SK-N-SH (cell line): ENCODE data around the gene MXI1. TPM values are rescaled to one million over a fixed set of nuclear protein-coding genes. Genes with fewer than 3 reads are reported as not detected.

Experiments
- CTCF ChIA-PET: fragments of 300-600, 350-600 bp; formaldehyde crosslinking; extraction: SDS; loops from one replicate; lab custom pipeline; 2021; lab: Yijun Ruan, JAX
- POLR2A ChIA-PET: fragments of 350-600 bp; sonication (Branson Sonifier 250); formaldehyde crosslinking; extraction: SDS; loops from one replicate; lab custom pipeline; 2020; ENCODE audit warnings: antibody characterized with exemption, inconsistent platforms; lab: Yijun Ruan, JAX
- DNase-seq: peaks from one replicate; pipeline ENCODE4 v3.0.0; 2012
- H2AFZ ChIP-seq: fragments of 200-600 bp; sonication (generic); 2 replicates; pipeline ENCODE4 v1.8.1; 2016; ENCODE audit warnings: antibody characterized with exemption, mild to moderate bottlenecking, low read depth
- H3F3A ChIP-seq: fragments of 200-600 bp; sonication (generic); replicated peaks from 2 replicates; pipeline ENCODE3; 2016; ENCODE audit warnings: antibody characterized with exemption, mild to moderate bottlenecking; ENCODE audit not compliant: insufficient read depth
- H3K27ac ChIP-seq, 2 experiments: fragments of 200-500 bp in 1 of 2; fragments of 200-600 bp in 1 of 2; sonication (Bioruptor generic) in 1 of 2; sonication (generic), shearing (Covaris generic) in 1 of 2; 2 replicates each; pipeline versions ENCODE4 v1.5.1 to v1.6.1; 2014 to 2016; ENCODE audit warnings: low read depth in 2 of 2, inconsistent platforms in 1 of 2, low read length in 1 of 2, mild to moderate bottlenecking in 1 of 2, mixed read lengths in 1 of 2
- H3K27me3 ChIP-seq: fragments of 200-600 bp; sonication (generic), shearing (Covaris generic); 2 replicates; pipeline ENCODE4 v1.6.1; 2016; ENCODE audit warnings: mixed run types; ENCODE audit not compliant: insufficient read depth
- H3K36me3 ChIP-seq, 2 experiments: fragments of 200-500 bp in 1 of 2; fragments of 200-600 bp in 1 of 2; sonication (Bioruptor generic) in 1 of 2; sonication (generic) in 1 of 2; replicated peaks in 1 of 2; 2 replicates each; pipeline versions ENCODE3 to v1.5.1; 2014 to 2016; ENCODE audit warnings: low read length in 1 of 2, mild to moderate bottlenecking in 1 of 2; ENCODE audit not compliant: insufficient read depth in 2 of 2, control insufficient read depth in 1 of 2
- H3K4me1 ChIP-seq, 2 experiments: fragments of 200-500 bp in 1 of 2; fragments of 200-600 bp in 1 of 2; sonication (Bioruptor generic) in 1 of 2; sonication (generic), shearing (Covaris generic) in 1 of 2; 2 replicates each; pipeline versions ENCODE4 v1.5.1 to v1.6.1; 2014 to 2016; ENCODE audit warnings: low read depth in 1 of 2, low read length in 1 of 2, mixed run types in 1 of 2; ENCODE audit not compliant: insufficient read depth in 2 of 2, control insufficient read depth in 1 of 2
- H3K4me2 ChIP-seq: fragments of 200-600 bp; sonication (generic), shearing (Covaris generic); 2 replicates; pipeline ENCODE4 v1.6.1; 2017; ENCODE audit warnings: mixed run types
- H3K4me3 ChIP-seq, 2 experiments: fragments of 200-500 bp in 1 of 2; fragments of 200-600 bp in 1 of 2; sonication (Bioruptor generic) in 1 of 2; sonication (generic), shearing (Covaris generic) in 1 of 2; 2 replicates each; pipeline versions ENCODE4 v1.5.1 to v1.8.1; 2014 to 2016; ENCODE audit warnings: low read depth in 2 of 2, inconsistent platforms in 1 of 2, low read length in 1 of 2, mild to moderate bottlenecking in 1 of 2, mixed read lengths in 1 of 2, moderate library complexity in 1 of 2
- H3K79me2 ChIP-seq: fragments of 200-600 bp; sonication (generic); 2 replicates; pipeline ENCODE4 v1.8.1; 2017; ENCODE audit warnings: mild to moderate bottlenecking; ENCODE audit not compliant: insufficient read depth
- H3K9ac ChIP-seq: fragments of 200-600 bp; sonication (generic); 2 replicates; pipeline ENCODE4 v1.6.1; 2017; ENCODE audit warnings: mixed run types
- H3K9me2 ChIP-seq: fragments of 200-600 bp; sonication (generic); 2 replicates; pipeline ENCODE4 v1.6.1; 2017; ENCODE audit warnings: mixed run types
- H3K9me3 ChIP-seq: fragments of 200-600 bp; sonication (generic); 2 replicates; pipeline ENCODE4 v1.6.1; 2017; ENCODE audit warnings: mixed run types, mild to moderate bottlenecking, moderate library complexity
- H4K20me1 ChIP-seq: fragments of 200-600 bp; sonication (generic); 2 replicates; pipeline ENCODE4 v1.6.1; 2017; ENCODE audit warnings: mild to moderate bottlenecking, mixed run types; ENCODE audit not compliant: insufficient read depth
- CHD2 ChIP-seq: fragments of 150-350 bp; IDR thresholded peaks from 2 replicates; pipeline ENCODE4 v1.6.1; 2018; ENCODE audit warnings: low read length; ENCODE audit not compliant: partially characterized antibody
- ELF1 ChIP-seq: IDR thresholded peaks from 2 replicates; pipeline ENCODE4 v1.4.0; 2012
- EP300 ChIP-seq, 2 experiments: IDR thresholded peaks; 2 replicates each; pipeline versions ENCODE4 v1.4.0 to v1.6.1; 2012; ENCODE audit warnings: borderline replicate concordance in 1 of 2, low read depth in 1 of 2, low read length in 1 of 2
- EZH2phosphoT487 ChIP-seq: fragments of 200-600 bp; sonication (generic); IDR thresholded peaks from 2 replicates; pipeline ENCODE4 v1.6.1; 2017; ENCODE audit warnings: low read depth, mixed run types, mild to moderate bottlenecking, antibody characterized with exemption, moderate library complexity, borderline replicate concordance
- FOSL2 ChIP-seq: IDR thresholded peaks from 2 replicates; pipeline ENCODE4 v1.4.0; 2012; ENCODE audit warnings: low read depth, mild to moderate bottlenecking, moderate library complexity, borderline replicate concordance
- FOXM1 ChIP-seq: IDR thresholded peaks from 2 replicates; pipeline ENCODE4 v1.4.0; 2012; ENCODE audit warnings: low read depth, mild to moderate bottlenecking
- GABPA ChIP-seq: IDR thresholded peaks from 2 replicates; pipeline ENCODE4 v1.4.0; 2012; ENCODE audit warnings: low read depth, mild to moderate bottlenecking
- GATA2 ChIP-seq: sonication (generic); formaldehyde crosslinking; IDR thresholded peaks from 2 replicates; pipeline ENCODE4 v1.5.0; 2020; ENCODE audit warnings: mild to moderate bottlenecking, missing genetic modification reagents
- MEF2A ChIP-seq: IDR thresholded peaks from 2 replicates; pipeline ENCODE4 v1.4.0; 2012; ENCODE audit warnings: low read depth, borderline replicate concordance
- NFIC ChIP-seq: IDR thresholded peaks from 2 replicates; pipeline ENCODE4 v1.4.0; 2012; ENCODE audit warnings: borderline replicate concordance
- NRF1 ChIP-seq: IDR thresholded peaks from 2 replicates; pipeline ENCODE4 v1.6.1; 2012; ENCODE audit warnings: low read depth, mild to moderate bottlenecking, low read length
- POLR2AphosphoS5 ChIP-seq: IDR thresholded peaks from 2 replicates; pipeline ENCODE4 v1.6.1; 2012; ENCODE audit warnings: low read depth, low read length
- RAD21 ChIP-seq: IDR thresholded peaks from 2 replicates; pipeline ENCODE4 v1.6.1; 2012; ENCODE audit warnings: mild to moderate bottlenecking, low read length
- RCOR1 ChIP-seq: fragments of 150-350 bp; IDR thresholded peaks from 2 replicates; pipeline ENCODE4 v1.6.1; 2017; ENCODE audit warnings: antibody characterized with exemption, low read length
- RFX5 ChIP-seq: IDR thresholded peaks from 2 replicates; pipeline ENCODE4 v1.6.1; 2012; ENCODE audit warnings: mild to moderate bottlenecking, improper control_type of control experiment, low read length
- TAF1 ChIP-seq: IDR thresholded peaks from 2 replicates; pipeline ENCODE4 v1.6.1; 2012; ENCODE audit warnings: low read depth, mild to moderate bottlenecking, low read length, moderate library complexity, borderline replicate concordance
- TEAD4 ChIP-seq: IDR thresholded peaks from 2 replicates; pipeline ENCODE4 v1.4.0; 2012; ENCODE audit warnings: mild to moderate bottlenecking, borderline replicate concordance; ENCODE audit not compliant: insufficient read depth
- WGBS: methylation state at CpG from one replicate; pipeline ENCODE4 v1.1.6; 2017; ENCODE audit warnings: low lambda C conversion rate; 5-methylcytosine and 5-hydroxymethylcytosine counted together
- polyA plus RNA-seq, 3 experiments: library from polyadenylated mRNA; depleted of rRNA; stranded (reverse); fragments of >200 nt; gene quantifications; 2 replicates each; pipeline ENCODE4 v1.2.3, GENCODE V29; 2012
- TF ChIP-seq, protein P1 (sequence below): fragments of 150-350 bp; IDR thresholded peaks from 2 replicates; pipeline ENCODE4 v1.6.1; 2017; ENCODE audit warnings: antibody characterized with exemption, low read length, low read depth, borderline replicate concordance
- TF ChIP-seq, protein P2 (sequence below): IDR thresholded peaks from 2 replicates; pipeline ENCODE4 v1.4.0; 2012; ENCODE audit warnings: low read depth
- TF ChIP-seq, protein P3 (sequence below): fragments of 200-600 bp; sonication (generic); IDR thresholded peaks from 2 replicates; pipeline ENCODE4 v1.6.1; 2017; ENCODE audit warnings: antibody characterized with exemption, mild to moderate bottlenecking, moderate library complexity
- TF ChIP-seq, protein P4 (sequence below): IDR thresholded peaks from 2 replicates; pipeline ENCODE4 v1.4.0; 2012; ENCODE audit warnings: low read depth, borderline replicate concordance
- TF ChIP-seq, protein P5 (sequence below): IDR thresholded peaks from 2 replicates; pipeline ENCODE4 v1.4.0; 2012; ENCODE audit warnings: low read depth, borderline replicate concordance

MXI1 gene
- polyA plus RNA-seq, 1 of the 3 experiments (the other 2 are of a cell fraction), result 13.8 TPM

DNA sequence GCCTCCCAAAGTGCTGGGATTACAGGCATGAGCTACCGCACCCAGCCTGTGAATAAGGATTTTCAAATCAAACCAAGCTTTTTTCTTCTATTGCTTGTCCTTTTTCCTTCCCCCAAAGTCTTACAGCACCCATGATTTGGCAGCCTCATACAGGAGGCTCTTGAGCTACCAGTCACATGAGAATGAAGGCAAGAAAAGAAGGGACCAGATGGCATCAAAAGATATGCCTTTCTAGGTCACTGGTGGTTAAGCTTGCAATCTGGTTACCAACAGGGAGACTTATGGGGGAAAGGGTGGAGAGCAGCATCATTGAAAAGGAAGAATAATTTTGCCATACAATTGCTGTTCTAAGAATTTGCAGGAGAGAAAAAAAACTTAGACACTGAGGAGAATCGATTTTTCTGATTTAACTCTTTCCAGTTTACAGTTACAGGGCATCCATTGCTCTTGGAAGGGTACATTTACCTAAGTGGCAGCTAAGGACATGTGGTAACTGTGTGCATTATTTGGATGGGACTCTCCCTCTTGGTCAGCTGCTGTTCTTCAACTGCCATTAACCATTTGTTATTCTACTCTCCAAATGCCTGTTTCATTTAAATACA, 67.8 kb downstream of the MXI1 start (continued):
- TF ChIP-seq, protein P1, sequence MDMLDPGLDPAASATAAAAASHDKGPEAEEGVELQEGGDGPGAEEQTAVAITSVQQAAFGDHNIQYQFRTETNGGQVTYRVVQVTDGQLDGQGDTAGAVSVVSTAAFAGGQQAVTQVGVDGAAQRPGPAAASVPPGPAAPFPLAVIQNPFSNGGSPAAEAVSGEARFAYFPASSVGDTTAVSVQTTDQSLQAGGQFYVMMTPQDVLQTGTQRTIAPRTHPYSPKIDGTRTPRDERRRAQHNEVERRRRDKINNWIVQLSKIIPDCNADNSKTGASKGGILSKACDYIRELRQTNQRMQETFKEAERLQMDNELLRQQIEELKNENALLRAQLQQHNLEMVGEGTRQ, result no peak
- TF ChIP-seq RFX5 (no peak), RAD21 (no peak), POLR2AphosphoS5 (no peak), GATA2 (CRISPR knock-in tag) (no peak), EP300 (IDR thresholded peaks at IDR 0.05; ENCODE audit: borderline replicate concordance in 1 of 2, low read depth in 1 of 2, low read length in 1 of 2) (no peak), TEAD4 (no peak), GABPA (no peak)

DNA sequence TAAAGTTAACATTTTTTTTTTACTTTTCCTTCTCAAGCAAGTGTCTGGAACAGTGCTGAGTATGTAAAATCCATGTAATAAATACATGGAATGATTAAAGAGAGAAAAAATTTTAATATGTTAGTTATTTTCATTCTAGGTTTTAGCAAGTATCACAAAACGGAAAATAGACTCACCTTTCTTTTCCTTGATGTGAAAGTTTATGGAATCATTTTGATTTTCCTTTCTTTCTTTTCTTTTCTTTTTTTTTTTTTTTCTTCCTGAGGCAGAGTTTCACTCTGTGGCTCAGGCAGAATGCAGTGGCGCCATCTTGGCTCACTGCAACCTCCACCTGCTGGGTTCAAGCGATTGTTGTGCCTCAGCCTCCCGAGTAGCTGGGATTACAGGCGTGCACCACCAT, 69.2 kb downstream of the MXI1 start:
- 98% methylated on average over 5 of the region's 5 CpGs for WGBS
- no peaks in the 10 kb centered on the region for H4K20me1 ChIP-seq
- no peak for DNase-seq
- H3K9me3 ChIP-seq, result no peaks in the 10 kb centered on the region
- H3K4me1 ChIP-seq, result peaks cover 4 to 5% of the 10 kb centered on the region in 2 experiments; a peak in 2 of 4 replicates
- no peaks in the 10 kb centered on the region for H3K9me2 ChIP-seq
- H2AFZ ChIP-seq, result no peak overlapping the region
- ChIA-PET POLR2A (no interaction called here), CTCF (interaction anchor here (1.0 kb wide), 1 partner anchor 138 kb away, joined by 5 read pairs; no protein-coding TSS in a partner anchor)
- H3F3A ChIP-seq, result peaks cover 3% of the 10 kb centered on the region
- no peak overlapping the region for H3K9ac ChIP-seq
- H3K4me2 ChIP-seq, result no peak overlapping the region
- no peaks in the 10 kb centered on the region for H3K27me3 ChIP-seq
- no peak overlapping the region for H3K27ac ChIP-seq
- no peak overlapping the region for H3K4me3 ChIP-seq
- H3K36me3 ChIP-seq, result peaks cover 4 to 15% of the 10 kb centered on the region in 2 experiments
- no peaks in the 10 kb centered on the region; the same call in 1 of the 2 replicates for H3K79me2 ChIP-seq
- TF ChIP-seq GABPA (no peak), CHD2 (no peak), ELF1 (no peak), MEF2A (no peak), FOSL2 (no peak), EZH2phosphoT487 (no peak), TAF1 (no peak), NFIC (no peak), RCOR1 (no peak), NRF1 (no peak), FOXM1 (no peak), TEAD4 (no peak), RFX5 (no peak)
- TF ChIP-seq, protein P2, sequence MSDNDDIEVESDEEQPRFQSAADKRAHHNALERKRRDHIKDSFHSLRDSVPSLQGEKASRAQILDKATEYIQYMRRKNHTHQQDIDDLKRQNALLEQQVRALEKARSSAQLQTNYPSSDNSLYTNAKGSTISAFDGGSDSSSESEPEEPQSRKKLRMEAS, result no peak
- TF ChIP-seq, protein P3, sequence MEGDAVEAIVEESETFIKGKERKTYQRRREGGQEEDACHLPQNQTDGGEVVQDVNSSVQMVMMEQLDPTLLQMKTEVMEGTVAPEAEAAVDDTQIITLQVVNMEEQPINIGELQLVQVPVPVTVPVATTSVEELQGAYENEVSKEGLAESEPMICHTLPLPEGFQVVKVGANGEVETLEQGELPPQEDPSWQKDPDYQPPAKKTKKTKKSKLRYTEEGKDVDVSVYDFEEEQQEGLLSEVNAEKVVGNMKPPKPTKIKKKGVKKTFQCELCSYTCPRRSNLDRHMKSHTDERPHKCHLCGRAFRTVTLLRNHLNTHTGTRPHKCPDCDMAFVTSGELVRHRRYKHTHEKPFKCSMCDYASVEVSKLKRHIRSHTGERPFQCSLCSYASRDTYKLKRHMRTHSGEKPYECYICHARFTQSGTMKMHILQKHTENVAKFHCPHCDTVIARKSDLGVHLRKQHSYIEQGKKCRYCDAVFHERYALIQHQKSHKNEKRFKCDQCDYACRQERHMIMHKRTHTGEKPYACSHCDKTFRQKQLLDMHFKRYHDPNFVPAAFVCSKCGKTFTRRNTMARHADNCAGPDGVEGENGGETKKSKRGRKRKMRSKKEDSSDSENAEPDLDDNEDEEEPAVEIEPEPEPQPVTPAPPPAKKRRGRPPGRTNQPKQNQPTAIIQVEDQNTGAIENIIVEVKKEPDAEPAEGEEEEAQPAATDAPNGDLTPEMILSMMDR, result no peak
- TF ChIP-seq, protein P4, sequence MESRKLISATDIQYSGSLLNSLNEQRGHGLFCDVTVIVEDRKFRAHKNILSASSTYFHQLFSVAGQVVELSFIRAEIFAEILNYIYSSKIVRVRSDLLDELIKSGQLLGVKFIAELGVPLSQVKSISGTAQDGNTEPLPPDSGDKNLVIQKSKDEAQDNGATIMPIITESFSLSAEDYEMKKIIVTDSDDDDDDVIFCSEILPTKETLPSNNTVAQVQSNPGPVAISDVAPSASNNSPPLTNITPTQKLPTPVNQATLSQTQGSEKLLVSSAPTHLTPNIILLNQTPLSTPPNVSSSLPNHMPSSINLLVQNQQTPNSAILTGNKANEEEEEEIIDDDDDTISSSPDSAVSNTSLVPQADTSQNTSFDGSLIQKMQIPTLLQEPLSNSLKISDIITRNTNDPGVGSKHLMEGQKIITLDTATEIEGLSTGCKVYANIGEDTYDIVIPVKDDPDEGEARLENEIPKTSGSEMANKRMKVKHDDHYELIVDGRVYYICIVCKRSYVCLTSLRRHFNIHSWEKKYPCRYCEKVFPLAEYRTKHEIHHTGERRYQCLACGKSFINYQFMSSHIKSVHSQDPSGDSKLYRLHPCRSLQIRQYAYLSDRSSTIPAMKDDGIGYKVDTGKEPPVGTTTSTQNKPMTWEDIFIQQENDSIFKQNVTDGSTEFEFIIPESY, result no peak
- TF ChIP-seq, protein P5, sequence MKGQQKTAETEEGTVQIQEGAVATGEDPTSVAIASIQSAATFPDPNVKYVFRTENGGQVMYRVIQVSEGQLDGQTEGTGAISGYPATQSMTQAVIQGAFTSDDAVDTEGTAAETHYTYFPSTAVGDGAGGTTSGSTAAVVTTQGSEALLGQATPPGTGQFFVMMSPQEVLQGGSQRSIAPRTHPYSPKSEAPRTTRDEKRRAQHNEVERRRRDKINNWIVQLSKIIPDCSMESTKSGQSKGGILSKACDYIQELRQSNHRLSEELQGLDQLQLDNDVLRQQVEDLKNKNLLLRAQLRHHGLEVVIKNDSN, result no peak
